BJ (cell line): ENCODE measurements around the gene SPDEF. TPM values are rescaled to one million over a fixed set of nuclear protein-coding genes. Genes with fewer than 3 reads are reported as not detected.

Source experiments
- CTCF ChIA-PET: fragments of 350-600 bp; formaldehyde crosslinking; extraction: SDS; loops from one replicate; lab custom pipeline; 2021; ENCODE audit warnings: antibody characterized with exemption, inconsistent platforms; lab: Yijun Ruan, JAX
- POLR2A ChIA-PET: fragments of 300-600 bp; sonication (Branson Sonifier 250); formaldehyde crosslinking; extraction: SDS; loops from one replicate; lab custom pipeline; 2021; ENCODE audit warnings: antibody characterized with exemption; lab: Charles Lee
- DNase-seq: peaks from one replicate; pipeline ENCODE4 v3.0.0-alpha.2; 2011; ENCODE audit warnings: low read depth
- H3K27me3 ChIP-seq: 2 replicates; pipeline ENCODE4 v1.6.0; 2011; ENCODE audit warnings: low read length; ENCODE audit not compliant: control insufficient read depth, insufficient read depth
- H3K36me3 ChIP-seq: 2 replicates; pipeline ENCODE4 v1.5.1; 2011; ENCODE audit warnings: low read length; ENCODE audit not compliant: control insufficient read depth, insufficient read depth
- H3K4me3 ChIP-seq: 2 replicates; pipeline ENCODE4 v1.5.1; 2011; ENCODE audit warnings: low read depth, mild to moderate bottlenecking, control low read depth, low read length
- polyA plus RNA-seq: library from polyadenylated mRNA; depleted of rRNA; stranded (reverse); fragments of >200 nt; gene quantifications from 2 replicates; pipeline ENCODE4 v1.2.3, GENCODE V29; 2011
- TF ChIP-seq, protein P1 (sequence below): IDR thresholded peaks from 2 replicates; pipeline ENCODE4 v1.5.1; 2011; ENCODE audit warnings: low read depth, mild to moderate bottlenecking, control low read depth, inconsistent platforms, low read length, moderate library complexity; ENCODE audit not compliant: insufficient read depth

Gene SPDEF
- polyA plus RNA-seq, 1 experiment = not detected

DNA sequence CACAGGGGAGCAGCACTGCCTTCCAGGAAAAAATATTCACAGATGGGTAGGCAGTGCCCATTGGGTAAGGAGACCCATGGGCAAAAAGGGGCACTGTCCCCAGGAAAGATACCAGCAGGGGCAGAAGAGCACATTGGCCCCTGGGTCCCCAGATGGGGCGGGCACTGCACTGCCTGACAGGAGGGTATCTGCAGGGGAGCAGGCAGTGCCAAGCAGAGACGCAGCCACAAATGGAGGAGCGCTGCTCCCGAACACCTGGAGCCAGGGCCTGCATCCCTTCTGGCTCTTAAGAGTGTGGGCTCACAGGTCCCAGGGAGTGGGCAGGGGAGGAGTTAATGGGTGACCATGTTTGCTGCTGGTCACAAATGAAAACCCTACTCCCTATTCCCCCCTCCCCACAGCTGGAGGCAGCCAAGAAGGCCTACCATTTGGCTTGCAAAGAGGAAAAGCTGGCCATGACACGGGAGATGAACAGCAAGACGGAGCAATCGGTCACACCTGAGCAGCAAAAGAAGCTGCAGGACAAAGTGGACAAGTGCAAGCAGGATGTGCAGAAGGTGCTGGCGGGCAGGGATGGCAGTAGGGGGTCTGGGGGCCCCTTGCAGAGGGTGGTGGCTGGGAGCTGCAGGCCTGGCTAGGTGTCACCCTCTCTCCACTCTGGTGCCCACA lies 27.0 kb downstream of the SPDEF start:
- POLR2A ChIA-PET = interaction anchor here (0.6 kb wide), 1 partner anchor 9 kb away, joined by 3 read pairs; no protein-coding TSS in a partner anchor
- TF ChIP-seq, protein P1, sequence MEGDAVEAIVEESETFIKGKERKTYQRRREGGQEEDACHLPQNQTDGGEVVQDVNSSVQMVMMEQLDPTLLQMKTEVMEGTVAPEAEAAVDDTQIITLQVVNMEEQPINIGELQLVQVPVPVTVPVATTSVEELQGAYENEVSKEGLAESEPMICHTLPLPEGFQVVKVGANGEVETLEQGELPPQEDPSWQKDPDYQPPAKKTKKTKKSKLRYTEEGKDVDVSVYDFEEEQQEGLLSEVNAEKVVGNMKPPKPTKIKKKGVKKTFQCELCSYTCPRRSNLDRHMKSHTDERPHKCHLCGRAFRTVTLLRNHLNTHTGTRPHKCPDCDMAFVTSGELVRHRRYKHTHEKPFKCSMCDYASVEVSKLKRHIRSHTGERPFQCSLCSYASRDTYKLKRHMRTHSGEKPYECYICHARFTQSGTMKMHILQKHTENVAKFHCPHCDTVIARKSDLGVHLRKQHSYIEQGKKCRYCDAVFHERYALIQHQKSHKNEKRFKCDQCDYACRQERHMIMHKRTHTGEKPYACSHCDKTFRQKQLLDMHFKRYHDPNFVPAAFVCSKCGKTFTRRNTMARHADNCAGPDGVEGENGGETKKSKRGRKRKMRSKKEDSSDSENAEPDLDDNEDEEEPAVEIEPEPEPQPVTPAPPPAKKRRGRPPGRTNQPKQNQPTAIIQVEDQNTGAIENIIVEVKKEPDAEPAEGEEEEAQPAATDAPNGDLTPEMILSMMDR = no peak
- CTCF ChIA-PET = interaction anchor here (0.6 to 1.8 kb wide), 2 partner anchors 80 to 256 kb away, joined by 3 to 6 read pairs; no protein-coding TSS in a partner anchor
- peaks cover 3% of the 10 kb centered on the region; the same call in 1 of the 2 replicates for H3K27me3 ChIP-seq
- no peak overlapping the region for H3K4me3 ChIP-seq
- H3K36me3 ChIP-seq = no peaks in the 10 kb centered on the region
- DNase-seq = no peak

DNA sequence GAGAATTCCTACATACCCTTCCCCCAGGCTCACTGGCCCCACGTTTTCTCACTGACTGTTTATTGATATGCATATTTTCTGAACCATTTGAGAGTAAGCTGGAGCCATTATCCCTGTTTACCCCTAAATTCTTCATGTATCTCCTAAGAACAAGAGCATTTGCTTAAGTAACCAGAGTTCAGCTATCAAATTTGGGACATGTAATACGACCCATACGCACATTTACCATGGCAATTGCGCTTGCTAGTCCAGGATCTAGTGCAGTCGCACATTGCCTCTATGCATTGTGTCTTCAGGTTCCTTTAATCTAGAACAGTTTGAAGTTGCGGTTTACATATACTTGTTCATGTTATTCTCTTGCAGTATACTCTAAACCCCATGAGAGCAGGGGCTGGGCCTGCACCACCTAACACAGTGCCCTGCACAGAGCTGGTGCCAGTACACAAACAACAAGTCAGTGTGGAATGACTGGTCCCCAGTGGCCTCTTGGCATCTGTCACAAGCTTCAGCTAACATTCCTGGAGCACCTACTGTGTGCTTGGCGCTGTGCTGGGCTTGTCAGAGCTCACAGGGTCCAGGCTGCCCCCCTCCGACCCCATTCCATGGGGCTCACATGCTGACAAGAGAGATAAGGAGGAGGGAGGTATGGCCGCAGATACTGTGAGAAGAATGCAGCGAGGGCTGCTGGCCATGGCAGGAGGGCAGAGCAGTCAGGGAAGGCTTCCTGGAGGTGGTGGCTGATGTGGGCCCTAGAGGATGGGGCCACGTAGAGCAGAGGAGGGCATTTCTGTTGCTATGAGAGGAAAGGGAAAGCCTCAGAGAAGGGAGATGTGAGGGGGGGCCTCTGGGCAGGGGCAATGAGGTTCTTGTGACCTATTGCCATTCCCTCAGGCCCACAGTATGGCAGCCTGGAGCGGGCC lies 28.1 kb downstream of the SPDEF start:
- peaks cover 3% of the 10 kb centered on the region; the same call in 1 of the 2 replicates for H3K27me3 ChIP-seq
- CTCF ChIA-PET = interaction anchor here (0.6 to 3.3 kb wide), 7 partner anchors 9 to 90 kb away, joined by 3 to 12 read pairs (median 4); no protein-coding TSS in a partner anchor
- H3K4me3 ChIP-seq = no peak overlapping the region
- TF ChIP-seq, protein P1 = no peak
- POLR2A ChIA-PET = no interaction called here
- DNase-seq = no peak
- H3K36me3 ChIP-seq = no peaks in the 10 kb centered on the region

DNA sequence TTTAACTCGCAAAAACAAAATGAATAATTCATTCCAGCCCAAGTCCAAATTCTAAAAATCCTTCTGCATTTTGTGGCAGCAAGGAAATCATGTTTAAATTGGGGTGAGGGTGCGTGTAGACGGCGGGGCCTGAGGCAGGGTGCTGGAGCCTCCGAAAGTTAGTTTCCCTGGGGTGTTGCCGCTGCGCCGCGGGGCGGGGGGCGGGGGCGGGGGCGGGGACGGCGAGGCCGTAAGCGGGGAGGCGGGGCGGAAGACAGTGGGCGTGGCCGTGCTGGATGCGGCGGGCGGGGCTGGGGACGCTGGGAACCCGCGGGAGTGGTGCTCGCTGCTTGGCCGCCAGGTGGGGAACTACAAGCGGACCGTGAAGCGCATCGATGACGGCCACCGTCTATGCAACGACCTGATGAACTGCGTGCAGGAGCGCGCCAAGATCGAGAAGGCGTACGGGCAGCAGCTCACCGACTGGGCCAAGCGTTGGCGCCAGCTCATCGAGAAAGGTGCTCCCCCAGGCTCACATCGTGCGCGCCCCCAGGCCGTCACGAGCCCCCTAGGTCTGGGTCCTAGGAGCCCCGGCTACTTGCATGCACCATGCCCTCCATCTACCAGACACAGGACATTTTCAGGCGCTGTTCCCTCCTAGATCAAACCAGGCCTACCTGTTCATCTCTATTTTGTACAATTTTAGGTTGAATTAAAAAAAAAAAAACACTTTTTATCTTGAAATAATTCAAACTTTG lies 29.0 kb downstream of the SPDEF start:
- POLR2A ChIA-PET = no interaction called here
- CTCF ChIA-PET = interaction anchor here (0.6 to 3.3 kb wide), 12 partner anchors 10 to 91 kb away, joined by 3 to 12 read pairs (median 4); no protein-coding TSS in a partner anchor
- DNase-seq = peak; percentile 17
- TF ChIP-seq, protein P1 = peak; percentile 79
- Histone ChIP-seq H3K36me3 (no peaks in the 10 kb centered on the region), H3K4me3 (no peak overlapping the region), H3K27me3 (0 out of 2 replicates have a peak, but pooled peaks cover 3% of the 10 kb centered on the region)

DNA sequence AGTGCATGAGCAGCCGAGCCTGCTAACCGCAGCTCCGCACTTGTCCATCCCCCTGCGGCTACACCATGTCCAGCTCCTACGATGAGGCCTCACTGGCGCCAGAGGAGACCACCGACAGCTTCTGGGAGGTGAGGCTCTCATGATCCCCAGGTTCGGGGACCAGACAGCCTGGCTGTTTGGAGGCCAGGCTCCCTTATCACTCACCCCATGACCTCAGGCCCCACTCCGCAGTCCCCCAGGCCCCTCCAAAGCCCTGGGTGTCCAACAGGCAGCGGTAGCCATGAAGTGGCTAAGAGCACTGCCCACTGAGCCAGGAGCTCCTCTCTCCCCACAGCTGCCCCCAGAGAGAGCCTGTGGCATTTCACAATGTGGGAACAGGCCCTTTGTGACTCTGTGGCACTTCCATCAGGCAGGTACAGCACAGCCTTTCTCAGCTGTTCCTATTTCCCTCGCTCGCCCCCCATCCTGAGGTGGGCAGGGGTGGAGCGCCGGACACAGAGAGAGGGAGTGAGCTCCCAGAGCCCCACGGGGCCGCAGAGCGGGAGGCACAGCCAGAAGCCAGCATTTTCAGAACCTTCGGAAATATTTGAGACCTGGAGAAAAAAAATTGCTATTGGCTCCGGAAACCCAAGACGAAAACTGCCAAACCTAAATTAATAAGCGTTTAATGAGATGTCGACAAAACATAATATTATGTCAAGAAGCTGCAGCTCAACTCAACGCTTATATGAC lies 29.7 kb downstream of the SPDEF start:
- CTCF ChIA-PET = interaction anchor here (0.7 to 3.3 kb wide), 9 partner anchors 9 to 85 kb away, joined by 3 to 12 read pairs (median 4); no protein-coding TSS in a partner anchor
- POLR2A ChIA-PET = no interaction called here
- Histone ChIP-seq H3K27me3 (0 out of 2 replicates have a peak, but pooled peaks cover 3% of the 10 kb centered on the region), H3K4me3 (no peak overlapping the region), H3K36me3 (no peaks in the 10 kb centered on the region)
- DNase-seq = no peak
- TF ChIP-seq, protein P1 = no peak
